GM10266 (cell line): Measurements from ENCODE around the gene SPATS2L.
A peak's percentile ranks its signal among the peaks of the same experiment; 100 is the strongest.

Experiments
- DNase-seq: peaks from one replicate; pipeline ENCODE4 v3.0.0; 2012; ENCODE audit errors: extremely low spot score
- CTCF ChIP-seq: IDR thresholded peaks from 2 replicates; pipeline ENCODE4 v1.5.1; 2012; ENCODE audit warnings: mild to moderate bottlenecking, low read depth; ENCODE audit not compliant: control insufficient read depth, insufficient read depth; ENCODE audit errors: missing control alignments

Gene SPATS2L

GRCh38 chr2:200472853-200473464 lies 166.5 kb downstream of the SPATS2L start:
- DNase-seq = no peak
- no peak for TF ChIP-seq CTCF

- DNase-seq = no peak
- no peak for TF ChIP-seq CTCF
These were observed 169.3 kb downstream of the SPATS2L start for GRCh38 chr2:200475795-200476194.

- no peak for TF ChIP-seq CTCF
- no peak for DNase-seq
These were observed 170.3 kb downstream of the SPATS2L start for GRCh38 chr2:200476836-200477235.

DNA sequence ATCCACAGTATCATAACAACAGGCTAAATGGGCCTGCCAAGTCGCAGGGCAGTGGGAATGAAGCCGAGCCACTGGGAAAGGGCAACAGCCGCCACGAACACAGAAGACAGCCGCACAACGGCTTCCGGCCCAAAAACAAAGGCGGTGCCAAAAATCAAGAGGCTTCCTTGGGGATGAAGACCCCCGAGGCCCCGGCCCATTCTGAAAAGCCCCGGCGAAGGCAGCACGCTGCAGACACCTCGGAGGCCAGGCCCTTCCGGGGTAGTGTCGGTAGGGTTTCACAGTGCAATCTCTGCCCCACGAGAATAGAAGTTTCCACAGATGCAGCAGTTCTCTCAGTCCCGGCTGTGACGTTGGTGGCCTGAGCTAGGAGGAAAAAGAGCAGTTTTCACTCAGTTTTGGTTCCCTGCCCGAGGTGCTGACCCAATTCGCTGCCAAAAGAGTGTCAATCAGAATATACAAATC lies 171.2 kb downstream of the SPATS2L start:
- no peak for DNase-seq
- no peak for TF ChIP-seq CTCF

- TF ChIP-seq CTCF = no peak
- DNase-seq = no peak
These were observed 173.3 kb downstream of the SPATS2L start for GRCh38 chr2:200479692-200480265.

GRCh38 chr2:200482194-200482593 lies 175.7 kb downstream of the SPATS2L start:
- no peak for DNase-seq
- no peak for TF ChIP-seq CTCF

GRCh38 chr2:200483729-200484198 lies 177.3 kb downstream of the SPATS2L start:
- peak; percentile 46 for DNase-seq
- TF ChIP-seq CTCF = peak; percentile 86
